Bronchial epithelial cell (primary cell): ENCODE results near the gene MEN1. TPM values are rescaled to one million over a fixed set of nuclear protein-coding genes. Genes with fewer than 3 reads are reported as not detected.
A peak's percentile ranks its signal among the peaks of the same experiment; 100 is the strongest.

Experiments used
- DNase-seq: peaks from one replicate; pipeline ENCODE4 v3.0.0-alpha.2; 2010; ENCODE audit warnings: low read depth
- FAIRE-seq: peaks from 2 replicates; lab custom pipeline; 2011; peaks lifted over from hg19 to GRCh38; lab: Jason Lieb, UNC
- H3K27me3 ChIP-seq: 2 replicates; pipeline ENCODE4 v1.5.1; 2011; ENCODE audit warnings: low read length; ENCODE audit not compliant: control insufficient read depth, insufficient read depth
- H3K36me3 ChIP-seq: 2 replicates; pipeline ENCODE4 v1.5.1; 2011; ENCODE audit warnings: low read length; ENCODE audit not compliant: control insufficient read depth, insufficient read depth
- H3K4me3 ChIP-seq: 2 replicates; pipeline ENCODE4 v1.5.1; 2011; ENCODE audit warnings: mild to moderate bottlenecking, low read depth, low read length, control low read depth
- total RNA-seq: library from RNA; depleted of rRNA; stranded (reverse); fragments of >200 nt; gene quantifications from 2 replicates; pipeline ENCODE4 v1.2.1, GENCODE V29; 2014
- TF ChIP-seq, protein P1 (sequence below): IDR thresholded peaks from 2 replicates; pipeline ENCODE4 v1.5.1; 2011; ENCODE audit warnings: mild to moderate bottlenecking, moderate library complexity, low read length, control low read depth, inconsistent platforms; ENCODE audit not compliant: insufficient read depth, severe bottlenecking

MEN1 gene
- total RNA-seq, 1 donor from 2014 or later, result 5.5 TPM

DNA sequence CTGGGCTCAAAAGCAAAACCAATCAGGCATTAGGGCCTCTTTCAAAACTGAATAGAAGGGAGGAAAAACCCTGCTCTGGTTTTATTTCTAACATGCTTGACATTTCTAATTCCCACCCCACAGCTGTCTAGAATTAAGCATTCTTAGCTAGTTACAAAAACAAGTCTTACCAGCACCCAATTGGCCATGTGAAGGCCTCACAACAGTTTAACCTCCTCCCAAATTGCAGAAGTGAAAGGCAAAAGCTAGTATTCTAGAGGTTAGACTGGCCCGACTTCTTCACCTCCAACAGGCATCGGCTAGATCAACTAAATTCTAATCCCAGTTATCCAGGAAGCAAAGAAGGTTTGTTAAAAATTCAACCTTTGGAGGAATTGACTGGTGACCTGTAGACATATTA lies 38.5 kb downstream of the MEN1 start:
- TF ChIP-seq, protein P1, sequence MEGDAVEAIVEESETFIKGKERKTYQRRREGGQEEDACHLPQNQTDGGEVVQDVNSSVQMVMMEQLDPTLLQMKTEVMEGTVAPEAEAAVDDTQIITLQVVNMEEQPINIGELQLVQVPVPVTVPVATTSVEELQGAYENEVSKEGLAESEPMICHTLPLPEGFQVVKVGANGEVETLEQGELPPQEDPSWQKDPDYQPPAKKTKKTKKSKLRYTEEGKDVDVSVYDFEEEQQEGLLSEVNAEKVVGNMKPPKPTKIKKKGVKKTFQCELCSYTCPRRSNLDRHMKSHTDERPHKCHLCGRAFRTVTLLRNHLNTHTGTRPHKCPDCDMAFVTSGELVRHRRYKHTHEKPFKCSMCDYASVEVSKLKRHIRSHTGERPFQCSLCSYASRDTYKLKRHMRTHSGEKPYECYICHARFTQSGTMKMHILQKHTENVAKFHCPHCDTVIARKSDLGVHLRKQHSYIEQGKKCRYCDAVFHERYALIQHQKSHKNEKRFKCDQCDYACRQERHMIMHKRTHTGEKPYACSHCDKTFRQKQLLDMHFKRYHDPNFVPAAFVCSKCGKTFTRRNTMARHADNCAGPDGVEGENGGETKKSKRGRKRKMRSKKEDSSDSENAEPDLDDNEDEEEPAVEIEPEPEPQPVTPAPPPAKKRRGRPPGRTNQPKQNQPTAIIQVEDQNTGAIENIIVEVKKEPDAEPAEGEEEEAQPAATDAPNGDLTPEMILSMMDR, result no peak
- DNase-seq, result no peak
- no peak for FAIRE-seq
- Histone ChIP-seq H3K27me3 (no peaks in the 10 kb centered on the region), H3K4me3 (no peak overlapping the region), H3K36me3 (peaks cover 63% of the 10 kb centered on the region)

DNA sequence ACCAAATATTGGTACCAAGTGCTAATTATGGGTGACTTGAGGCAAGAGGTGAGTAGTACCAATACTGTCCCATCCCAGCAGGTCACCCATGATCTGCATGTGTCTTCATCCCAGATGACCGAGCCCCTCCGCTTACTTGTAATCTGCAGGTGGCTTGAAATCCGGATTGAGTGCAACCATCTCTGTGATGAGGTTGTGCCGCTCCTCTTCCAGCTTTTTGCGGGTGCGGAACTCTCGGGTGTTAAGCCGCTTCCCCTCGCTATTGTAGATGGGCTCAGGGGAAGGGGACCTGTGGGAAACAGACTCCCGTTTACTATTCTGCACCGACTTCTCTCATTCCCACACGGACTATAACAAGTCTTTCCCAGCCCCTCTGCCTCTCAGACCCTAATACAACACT lies 40.2 kb downstream of the MEN1 start:
- Histone ChIP-seq H3K27me3 (no peaks in the 10 kb centered on the region), H3K36me3 (peaks cover 70% of the 10 kb centered on the region), H3K4me3 (no peak overlapping the region)
- TF ChIP-seq, protein P1, result no peak
- DNase-seq (no peak), FAIRE-seq (no peak)

DNA sequence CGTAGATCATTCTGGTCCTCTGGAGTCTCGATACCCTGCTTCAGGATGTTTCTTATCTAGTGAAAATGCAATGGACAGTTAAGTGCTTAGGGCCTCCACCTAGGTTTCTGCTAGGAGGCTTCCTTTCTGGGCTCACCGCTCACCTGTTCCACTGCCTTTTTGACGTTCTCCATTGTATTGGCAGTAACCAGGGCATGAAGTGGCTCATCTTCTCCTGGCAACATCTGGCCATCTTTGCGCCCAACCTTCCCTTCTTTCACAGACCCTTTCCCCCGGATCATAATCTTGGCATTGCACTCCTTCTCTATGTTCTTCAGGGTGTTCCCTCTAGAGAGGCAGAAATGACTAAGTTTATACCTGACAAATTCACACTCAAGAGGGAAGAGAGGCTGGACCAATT lies 41.1 kb downstream of the MEN1 start:
- Histone ChIP-seq H3K4me3 (no peak overlapping the region), H3K36me3 (peaks cover 71% of the 10 kb centered on the region), H3K27me3 (no peaks in the 10 kb centered on the region)
- DNase-seq (no peak), FAIRE-seq (no peak)
- TF ChIP-seq, protein P1, result no peak

DNA sequence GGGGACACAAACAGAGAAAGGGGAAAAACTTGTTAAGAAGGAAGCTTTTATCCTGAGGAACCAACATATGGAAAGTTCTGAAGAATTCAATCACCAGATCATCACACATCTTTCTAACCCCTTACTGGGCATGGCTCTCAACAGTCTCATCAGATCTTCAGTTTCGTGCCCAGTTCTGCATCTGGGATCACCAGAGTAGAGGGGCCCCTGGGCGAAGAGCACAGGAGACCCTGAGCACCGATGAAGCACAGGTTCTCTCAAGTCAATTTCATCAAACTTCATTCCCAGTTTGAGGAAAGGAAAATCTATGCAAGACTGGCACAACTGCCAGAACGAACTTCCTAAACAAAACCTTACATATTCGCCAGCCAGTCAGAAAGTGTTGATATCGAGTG lies 42.1 kb downstream of the MEN1 start:
- no peak overlapping the region for H3K4me3 ChIP-seq
- TF ChIP-seq, protein P1, result no peak
- H3K27me3 ChIP-seq, result no peaks in the 10 kb centered on the region
- no peak for FAIRE-seq
- no peak for DNase-seq
- peaks cover 74% of the 10 kb centered on the region for H3K36me3 ChIP-seq

DNA sequence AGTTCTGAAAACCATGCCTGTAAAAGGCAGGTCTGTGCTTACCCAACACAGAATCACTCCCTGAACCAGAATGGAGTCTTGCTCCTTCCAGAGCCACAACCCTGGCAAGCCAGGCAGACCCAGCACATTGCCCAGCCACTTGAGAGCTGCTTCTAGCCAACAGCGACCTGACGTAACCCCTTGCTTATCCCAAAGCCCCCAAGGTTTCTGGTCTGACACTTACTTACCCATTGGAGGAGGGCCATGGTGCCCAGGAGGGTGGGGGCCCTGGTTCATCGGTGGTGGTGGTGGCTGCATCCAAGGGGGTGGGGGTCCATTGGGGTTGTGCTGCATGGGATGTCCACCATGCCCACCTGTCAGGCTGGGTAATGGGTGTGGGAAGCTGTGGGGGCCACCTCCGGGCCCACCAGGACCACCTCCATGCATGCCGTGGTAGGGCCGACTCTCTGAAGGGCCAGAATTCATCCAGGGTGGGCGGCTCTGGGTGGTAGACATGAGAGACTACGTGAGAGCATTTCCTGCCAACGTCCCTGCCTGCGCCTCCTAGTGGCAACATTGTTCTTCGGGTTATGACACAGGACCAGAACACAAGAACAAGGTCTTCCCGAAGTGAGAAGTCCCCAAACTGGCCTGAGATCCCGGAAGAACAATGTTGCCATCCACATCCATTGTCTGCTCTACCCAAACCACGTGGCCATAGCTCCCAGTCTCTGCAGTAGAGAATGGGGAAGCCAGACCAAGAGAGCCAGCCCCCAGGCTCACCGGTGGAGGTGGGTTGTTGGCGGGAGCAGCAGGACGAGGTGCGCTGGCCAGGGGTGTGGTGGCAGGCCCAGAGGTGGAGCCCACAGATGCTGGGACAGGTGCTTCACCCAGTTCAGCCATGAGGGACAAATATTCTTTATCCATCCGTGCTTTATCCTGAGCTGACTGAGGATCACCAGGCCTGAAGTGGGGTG lies 42.7 kb downstream of the MEN1 start:
- Histone ChIP-seq H3K27me3 (no peaks in the 10 kb centered on the region), H3K36me3 (peaks cover 70% of the 10 kb centered on the region), H3K4me3 (no peak overlapping the region)
- no peak for FAIRE-seq
- DNase-seq, result peak; percentile 37
- TF ChIP-seq, protein P1, result peak; percentile 82
